GM21528 (cell line): Measurements from ENCODE around the gene NXPH4.

Experiments used
- ATAC-seq: cut with Tn5 transposase; IDR thresholded peaks from one replicate; pipeline ENCODE4 v1.9.1; 2021; ENCODE audit warnings: mild to moderate bottlenecking, moderate library complexity; ENCODE audit not compliant: unreplicated experiment, low FRiP score

The NXPH4 gene

DNA sequence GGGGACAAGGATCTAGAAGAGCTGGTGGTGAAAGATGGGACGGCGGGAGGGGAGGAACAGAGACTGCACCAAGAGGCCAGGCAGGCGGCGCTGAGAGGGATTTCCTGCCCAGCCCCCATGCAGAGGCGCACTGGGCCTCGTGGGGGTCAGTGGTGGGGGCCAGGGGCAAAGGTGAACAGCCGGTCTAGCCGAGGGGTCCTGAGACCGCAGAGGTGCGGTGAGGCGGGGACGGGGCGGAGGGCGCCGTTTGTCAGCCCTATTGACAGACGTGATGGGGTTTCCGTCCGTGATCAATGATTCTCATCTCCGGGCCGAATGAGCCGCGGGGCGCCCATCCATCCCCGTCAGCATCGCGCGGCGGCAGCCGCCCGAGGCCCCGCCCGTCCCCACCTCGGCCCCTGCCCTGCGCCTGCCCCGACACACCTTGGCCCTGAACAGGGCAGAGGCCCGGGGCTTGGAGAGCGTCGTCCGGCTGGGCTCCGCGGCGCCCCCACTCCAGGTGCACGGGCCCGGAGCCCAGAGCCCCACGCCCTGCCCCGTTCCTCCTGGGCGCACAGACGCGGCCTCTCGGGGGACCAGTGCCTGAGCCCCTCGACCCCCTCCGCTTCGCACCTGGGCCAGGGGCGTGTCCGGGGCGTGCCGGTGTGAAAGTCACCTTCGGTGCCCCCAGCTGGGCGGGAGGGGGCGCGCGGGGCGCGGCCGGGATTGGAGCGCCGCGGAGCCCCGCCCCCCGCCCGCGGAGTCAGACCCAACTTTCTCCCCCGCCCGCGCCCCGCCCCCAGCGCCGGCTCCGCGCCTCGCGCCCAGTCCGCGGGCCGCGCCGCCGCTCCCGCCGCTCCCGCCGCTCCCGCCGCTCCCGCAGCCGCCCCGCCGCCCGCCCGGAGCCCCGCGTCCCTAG lies at the start of gene NXPH4:
Gene NXPH4 (plus strand): TSS at position 781 of the 898 bp plus-strand sequence. CDS start 176 bp downstream, outside the sequence.
- ATAC-seq, result no peak

DNA sequence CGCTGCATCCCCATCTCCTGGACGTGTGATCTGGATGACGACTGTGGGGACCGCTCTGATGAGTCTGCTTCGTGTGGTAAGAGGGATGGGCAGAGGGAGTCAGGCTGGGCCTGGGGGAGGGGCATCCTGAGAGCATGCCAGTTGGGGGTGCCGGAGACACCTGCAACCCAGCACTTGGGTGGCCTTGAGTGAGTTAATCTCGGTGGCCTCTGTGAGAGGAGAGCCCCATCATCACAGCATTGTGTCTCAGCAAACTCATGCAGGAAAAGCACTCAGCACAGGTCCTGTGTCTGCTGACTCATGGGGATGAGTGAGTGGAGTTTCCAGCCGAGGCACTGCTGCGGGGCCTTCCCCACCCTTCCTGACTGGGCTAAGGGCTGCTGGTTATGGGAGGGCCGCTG lies 49.6 kb upstream of the NXPH4 start:
- no peak for ATAC-seq

DNA sequence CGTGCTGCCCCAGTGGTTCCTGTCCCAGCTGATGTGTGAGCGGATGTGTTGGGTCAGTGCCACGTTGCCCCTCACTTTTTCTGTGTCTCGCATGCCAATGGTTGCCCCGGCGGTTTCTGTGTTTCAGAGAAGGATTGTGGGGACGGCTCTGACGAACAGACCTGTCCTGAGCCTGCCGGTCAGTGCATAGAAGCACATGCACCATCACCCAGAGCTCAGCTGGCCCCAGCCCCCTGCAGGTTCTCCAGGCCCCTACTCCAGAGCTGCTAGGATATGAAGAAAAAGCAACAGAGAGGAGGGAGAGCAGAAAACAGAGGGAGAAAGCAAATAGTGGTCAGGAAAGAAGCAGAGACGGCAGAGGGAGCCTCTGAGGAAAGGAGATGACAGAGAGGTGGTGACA lies 48.5 kb upstream of the NXPH4 start:
- ATAC-seq, result no peak

DNA sequence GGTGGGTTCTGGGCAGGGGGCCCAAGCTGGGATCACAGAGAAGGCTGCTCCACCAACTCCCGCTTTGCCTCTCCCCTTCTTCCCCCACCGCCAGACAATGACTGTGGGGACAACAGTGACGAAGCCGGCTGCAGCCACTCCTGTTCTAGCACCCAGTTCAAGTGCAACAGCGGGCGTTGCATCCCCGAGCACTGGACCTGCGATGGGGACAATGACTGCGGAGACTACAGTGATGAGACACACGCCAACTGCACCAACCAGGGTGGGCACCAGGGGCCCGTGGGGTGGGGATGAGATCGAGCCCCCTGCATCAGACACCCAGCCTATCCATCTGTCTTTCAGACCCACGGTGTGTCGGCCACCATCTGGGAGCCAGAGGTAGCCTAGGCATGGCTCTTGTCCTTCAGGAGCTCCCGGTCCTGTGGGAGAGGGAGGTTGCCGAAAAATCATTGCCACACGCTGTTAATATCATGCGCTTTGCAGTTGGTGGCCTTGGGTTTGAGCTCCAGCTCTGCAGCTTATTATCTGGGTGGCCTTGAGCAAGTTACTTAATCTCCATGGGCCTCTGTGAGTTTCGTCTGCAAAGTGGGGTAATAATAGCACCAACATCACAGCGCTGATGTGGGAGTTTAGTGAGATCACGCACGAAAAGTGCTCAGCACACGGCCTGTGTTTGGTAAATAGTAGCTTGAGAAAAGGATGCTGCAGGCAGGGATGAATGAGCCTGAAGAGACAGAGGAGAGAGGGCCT lies 47.4 kb upstream of the NXPH4 start:
- ATAC-seq, result no peak

DNA sequence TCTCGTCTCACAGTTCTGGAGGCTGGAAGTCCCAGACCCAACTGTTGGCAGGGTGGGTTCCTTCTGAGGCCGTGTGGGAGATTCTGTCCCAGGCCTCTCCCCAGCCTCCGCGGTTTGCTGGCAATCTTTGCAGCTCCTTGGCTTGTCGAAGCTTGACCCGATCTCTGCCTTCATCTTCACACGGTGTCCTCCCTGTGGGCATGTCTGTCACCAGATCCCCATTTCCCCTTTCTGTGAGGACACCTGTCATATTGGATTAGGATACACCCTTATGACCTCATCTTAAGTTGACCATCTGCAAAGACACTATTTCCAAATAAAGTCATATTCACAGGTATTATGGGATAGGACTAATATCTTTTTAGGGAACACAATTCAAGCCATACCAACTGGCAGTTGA lies 46.6 kb upstream of the NXPH4 start:
- ATAC-seq, result no peak

DNA sequence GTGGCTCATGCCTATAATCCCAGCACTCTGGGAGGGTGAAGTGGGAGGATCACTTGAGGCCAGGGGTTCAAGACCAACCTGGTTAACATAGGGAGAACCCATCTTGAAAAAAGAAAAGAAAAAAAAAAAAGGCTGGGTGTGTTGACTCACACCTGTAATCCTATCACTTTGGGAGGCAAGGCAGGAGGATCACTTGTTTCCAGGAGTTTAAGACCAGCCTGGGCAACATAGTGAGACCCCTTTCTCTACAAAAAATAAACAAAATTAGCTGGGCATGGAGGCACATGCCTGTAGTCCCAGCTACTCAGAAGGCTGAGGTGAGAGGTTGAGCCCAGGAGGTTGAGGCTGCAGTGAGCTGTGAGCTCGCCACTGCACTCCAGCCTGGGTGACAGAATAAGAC lies 46.2 kb upstream of the NXPH4 start:
- ATAC-seq, result no peak

DNA sequence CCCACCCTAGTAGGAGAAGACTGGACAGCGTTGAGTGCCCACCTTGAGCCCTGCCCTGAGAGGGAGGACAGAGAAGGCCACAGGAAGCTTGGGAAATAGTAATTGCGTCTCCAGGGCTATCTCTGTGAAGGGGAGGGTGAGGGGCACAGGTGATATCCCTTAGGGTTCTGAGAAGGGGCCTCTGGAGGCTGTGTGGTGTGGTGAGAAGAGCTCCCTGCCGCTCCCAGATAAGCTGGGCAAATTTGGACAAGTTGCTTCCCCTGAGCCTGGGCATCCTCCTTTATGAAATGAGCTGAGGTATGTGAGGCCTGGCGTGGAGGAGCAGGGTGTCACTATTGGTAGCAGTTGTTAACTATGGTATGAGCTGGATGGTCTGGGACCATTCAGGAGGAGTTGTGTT lies 45.7 kb upstream of the NXPH4 start:
- ATAC-seq, result no peak

DNA sequence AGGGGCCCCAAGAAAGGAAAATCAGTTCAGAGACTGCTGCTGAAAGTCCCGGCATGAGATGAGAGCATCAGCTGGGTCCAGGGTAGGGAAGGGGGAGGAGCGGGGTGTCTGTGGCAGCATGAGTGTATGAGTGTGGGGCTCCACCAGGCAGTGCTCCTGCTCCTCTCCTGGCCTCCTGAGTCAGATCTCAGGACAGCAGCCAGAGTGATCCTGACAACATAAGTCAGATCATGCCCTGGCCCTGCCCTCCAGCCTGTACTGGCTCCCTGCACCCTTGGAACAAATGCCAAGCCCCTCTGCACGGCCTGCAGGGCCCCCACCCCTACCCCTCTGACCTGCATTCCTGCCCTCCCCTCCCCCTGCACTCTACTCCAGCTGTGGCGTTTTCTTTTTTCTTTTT lies 44.9 kb upstream of the NXPH4 start:
- no peak for ATAC-seq

DNA sequence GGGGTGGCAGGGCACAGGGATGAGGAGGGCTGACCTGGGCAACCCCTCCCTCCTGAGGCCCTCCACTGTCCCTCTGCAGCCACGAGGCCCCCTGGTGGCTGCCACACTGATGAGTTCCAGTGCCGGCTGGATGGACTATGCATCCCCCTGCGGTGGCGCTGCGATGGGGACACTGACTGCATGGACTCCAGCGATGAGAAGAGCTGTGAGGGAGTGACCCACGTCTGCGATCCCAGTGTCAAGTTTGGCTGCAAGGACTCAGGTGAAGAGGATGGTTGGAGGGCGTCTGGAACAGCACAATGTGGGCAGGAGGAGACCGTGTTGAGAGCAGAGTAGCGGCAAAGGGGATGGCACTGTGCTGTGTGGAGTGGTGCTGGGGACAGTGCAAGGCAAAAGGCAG lies 43.5 kb upstream of the NXPH4 start:
- ATAC-seq, result no peak

DNA sequence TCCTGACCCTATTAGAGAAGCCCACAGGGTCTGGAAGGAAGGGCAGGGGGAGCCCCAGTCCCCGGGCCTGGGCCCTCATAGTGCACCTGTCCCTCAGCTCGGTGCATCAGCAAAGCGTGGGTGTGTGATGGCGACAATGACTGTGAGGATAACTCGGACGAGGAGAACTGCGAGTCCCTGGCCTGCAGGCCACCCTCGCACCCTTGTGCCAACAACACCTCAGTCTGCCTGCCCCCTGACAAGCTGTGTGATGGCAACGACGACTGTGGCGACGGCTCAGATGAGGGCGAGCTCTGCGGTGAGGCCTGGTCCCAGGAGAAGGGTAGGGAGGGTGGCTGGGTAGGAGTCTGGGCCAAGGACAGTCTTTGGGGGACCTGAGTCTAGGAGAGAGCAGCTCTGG lies 42.9 kb upstream of the NXPH4 start:
- no peak for ATAC-seq

DNA sequence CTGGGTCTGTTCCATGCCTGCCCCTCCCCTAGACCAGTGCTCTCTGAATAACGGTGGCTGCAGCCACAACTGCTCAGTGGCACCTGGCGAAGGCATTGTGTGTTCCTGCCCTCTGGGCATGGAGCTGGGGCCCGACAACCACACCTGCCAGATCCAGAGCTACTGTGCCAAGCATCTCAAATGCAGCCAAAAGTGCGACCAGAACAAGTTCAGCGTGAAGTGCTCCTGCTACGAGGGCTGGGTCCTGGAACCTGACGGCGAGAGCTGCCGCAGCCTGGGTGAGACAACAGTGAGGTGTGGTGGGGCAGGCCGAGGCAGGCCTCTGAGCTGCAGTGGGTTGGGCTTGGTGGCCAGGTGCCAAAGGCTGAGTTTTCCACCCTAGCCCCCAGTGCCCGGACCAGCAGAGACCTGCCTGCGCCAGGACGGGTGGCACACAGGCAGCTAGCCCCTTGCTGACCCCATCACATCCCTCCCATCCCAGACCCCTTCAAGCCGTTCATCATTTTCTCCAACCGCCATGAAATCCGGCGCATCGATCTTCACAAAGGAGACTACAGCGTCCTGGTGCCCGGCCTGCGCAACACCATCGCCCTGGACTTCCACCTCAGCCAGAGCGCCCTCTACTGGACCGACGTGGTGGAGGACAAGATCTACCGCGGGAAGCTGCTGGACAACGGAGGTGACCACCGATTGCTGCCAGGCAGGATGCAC lies 41.0 kb upstream of the NXPH4 start:
- ATAC-seq, result no peak

DNA sequence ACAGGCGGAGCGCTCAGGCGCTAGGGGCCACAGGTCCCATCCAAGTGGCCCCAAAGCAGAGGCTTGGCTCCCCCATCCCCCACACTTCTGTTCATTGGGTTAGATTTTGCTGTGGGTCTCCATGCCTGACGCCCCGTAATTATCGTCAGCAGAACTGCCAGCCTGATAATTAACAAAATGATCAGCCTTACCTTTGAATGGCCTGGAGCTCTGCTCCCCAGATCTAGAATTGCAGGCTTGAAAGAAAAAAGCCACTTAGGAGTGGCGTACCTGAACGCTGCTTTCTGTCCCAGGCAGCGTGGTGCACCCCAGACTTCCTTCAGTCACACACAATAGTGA lies 40.5 kb upstream of the NXPH4 start:
- no peak for ATAC-seq

DNA sequence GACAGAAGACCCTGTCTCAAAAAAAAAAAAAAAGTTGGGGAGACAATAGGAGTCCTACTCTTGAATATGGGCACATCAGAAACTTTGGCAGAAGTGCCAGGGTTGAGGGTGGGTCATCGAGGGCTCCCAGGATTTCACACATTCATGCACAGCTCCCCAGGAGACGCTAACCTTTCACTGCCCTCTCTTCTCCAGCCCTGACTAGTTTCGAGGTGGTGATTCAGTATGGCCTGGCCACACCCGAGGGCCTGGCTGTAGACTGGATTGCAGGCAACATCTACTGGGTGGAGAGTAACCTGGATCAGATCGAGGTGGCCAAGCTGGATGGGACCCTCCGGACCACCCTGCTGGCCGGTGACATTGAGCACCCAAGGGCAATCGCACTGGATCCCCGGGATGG lies 39.7 kb upstream of the NXPH4 start:
- ATAC-seq, result no peak

DNA sequence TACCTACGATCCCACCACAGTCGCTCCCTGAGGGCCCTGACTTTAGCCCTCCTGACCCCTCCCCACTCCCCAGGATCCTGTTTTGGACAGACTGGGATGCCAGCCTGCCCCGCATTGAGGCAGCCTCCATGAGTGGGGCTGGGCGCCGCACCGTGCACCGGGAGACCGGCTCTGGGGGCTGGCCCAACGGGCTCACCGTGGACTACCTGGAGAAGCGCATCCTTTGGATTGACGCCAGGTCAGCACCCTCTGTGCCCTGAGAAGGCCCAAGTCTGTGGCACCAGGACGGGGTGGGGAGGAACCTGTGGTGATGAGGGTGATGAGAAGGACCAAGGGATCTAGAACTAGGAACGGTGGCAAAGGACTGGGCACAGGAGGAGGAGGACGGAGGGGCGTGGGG lies 39.2 kb upstream of the NXPH4 start:
- no peak for ATAC-seq

DNA sequence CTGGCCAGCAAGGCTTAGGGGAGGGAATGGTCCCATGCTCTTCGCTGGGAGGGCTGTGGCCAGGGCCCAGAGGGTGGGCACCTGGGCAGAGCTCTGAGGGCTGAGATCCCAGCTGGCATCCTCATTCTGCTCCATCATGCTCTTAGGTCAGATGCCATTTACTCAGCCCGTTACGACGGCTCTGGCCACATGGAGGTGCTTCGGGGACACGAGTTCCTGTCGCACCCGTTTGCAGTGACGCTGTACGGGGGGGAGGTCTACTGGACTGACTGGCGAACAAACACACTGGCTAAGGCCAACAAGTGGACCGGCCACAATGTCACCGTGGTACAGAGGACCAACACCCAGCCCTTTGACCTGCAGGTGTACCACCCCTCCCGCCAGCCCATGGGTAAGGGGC lies 38.4 kb upstream of the NXPH4 start:
- no peak for ATAC-seq

DNA sequence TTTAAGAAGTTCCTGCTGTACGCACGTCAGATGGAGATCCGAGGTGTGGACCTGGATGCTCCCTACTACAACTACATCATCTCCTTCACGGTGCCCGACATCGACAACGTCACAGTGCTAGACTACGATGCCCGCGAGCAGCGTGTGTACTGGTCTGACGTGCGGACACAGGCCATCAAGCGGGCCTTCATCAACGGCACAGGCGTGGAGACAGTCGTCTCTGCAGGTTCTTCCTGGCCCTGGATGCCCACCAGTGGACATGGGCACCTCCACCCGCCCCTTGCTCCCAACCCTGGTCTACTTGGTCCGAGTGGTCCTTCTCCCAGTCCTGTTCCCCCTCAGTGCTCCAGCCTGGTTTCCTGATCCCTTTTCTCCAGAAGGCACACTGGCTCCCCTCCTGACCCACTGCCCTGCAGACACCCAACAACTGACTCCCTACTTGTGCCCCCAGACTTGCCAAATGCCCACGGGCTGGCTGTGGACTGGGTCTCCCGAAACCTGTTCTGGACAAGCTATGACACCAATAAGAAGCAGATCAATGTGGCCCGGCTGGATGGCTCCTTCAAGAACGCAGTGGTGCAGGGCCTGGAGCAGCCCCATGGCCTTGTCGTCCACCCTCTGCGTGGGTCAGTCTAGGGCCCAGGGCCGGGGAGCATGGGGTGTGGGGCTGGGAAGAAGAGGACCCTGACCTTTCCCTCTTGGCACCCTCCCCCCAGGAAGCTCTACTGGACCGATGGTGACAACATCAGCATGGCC lies 37.1 kb upstream of the NXPH4 start:
- ATAC-seq, result no peak

DNA sequence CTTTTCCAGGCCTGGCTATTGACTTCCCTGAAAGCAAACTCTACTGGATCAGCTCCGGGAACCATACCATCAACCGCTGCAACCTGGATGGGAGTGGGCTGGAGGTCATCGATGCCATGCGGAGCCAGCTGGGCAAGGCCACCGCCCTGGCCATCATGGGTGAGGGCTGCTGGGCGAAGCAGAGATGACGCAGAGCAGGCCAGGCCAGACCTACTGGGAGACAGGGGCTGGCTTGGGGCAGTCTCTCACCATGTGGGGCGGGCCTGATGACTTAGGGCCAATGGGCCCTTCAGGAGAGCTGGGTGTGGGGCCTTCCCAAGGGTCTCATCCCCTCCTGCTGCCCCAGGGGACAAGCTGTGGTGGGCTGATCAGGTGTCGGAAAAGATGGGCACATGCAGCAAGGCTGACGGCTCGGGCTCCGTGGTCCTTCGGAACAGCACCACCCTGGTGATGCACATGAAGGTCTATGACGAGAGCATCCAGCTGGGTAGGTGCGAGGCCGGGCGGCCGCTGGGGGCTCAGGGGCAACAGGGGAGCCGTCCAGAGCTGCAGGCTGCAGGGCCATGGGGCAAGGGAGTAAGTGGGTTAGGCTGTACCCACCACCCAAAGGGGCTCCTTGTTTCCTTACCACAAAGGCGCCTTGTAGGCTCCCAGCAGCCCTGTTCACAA lies 36.1 kb upstream of the NXPH4 start:
- ATAC-seq, result no peak

DNA sequence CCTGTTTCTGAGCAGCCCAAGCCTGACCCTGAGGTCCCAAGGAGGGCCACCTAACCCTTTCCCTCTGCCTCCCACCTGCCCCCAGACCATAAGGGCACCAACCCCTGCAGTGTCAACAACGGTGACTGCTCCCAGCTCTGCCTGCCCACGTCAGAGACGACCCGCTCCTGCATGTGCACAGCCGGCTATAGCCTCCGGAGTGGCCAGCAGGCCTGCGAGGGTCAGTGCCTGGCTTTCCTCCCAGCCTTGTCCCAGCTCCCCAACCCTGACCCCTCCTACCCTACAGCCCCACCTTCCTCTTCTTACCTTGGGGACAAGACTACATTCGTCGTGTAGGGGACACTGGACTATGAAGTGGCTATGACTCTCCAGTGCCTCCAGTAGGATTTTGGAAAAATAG lies 35.5 kb upstream of the NXPH4 start:
- no peak for ATAC-seq

DNA sequence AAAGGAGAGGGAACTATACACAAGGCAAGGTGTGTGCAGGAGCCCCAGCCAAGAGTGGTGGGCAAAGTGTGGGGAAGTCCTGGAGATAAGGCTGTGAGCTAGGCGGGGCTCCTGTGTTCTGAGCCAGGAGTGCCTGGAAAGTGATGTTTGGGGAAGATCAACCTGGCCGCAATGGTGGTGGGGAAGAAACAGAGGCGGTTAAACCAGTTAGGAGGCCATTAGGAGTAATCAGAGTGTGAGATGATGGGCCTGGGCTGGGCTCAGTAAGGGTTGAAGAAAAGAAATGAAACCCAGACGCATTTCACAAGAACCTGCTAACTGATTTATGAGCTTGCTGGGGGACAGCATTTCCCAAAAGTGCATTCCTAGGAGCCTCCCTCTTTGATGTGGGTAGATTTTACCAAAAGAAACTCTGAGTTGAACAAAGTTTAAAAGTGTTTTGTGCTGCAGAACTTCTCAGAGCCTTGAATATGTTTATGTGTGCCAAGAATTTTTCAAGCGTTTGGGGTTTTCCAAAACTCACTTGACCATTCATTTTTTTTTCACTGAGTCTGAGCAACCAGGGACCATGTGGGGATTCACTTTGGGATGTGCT lies 34.9 kb upstream of the NXPH4 start:
- ATAC-seq, result no peak
